Heart left ventricle (tissue), 16 donors: ENCODE results near the gene ROBO1. TPM values are rescaled to one million over a fixed set of nuclear protein-coding genes. Genes with fewer than 3 reads are reported as not detected.

Experiments
- ATAC-seq, 4 donors: fragments of 200-7000 bp; cut with Tn5 transposase; one replicate each; pipeline ENCODE4 v1.9.1; 2020 to 2022; ENCODE audit warnings: moderate library complexity in 4 of 4, mild to moderate bottlenecking in 3 of 4, moderate number of reproducible peaks in 1 of 4
- DNase-seq, 5 donors: peaks; one replicate each; pipeline ENCODE4 v3.0.0-alpha.2; 2020
- H3K27ac ChIP-seq, 12 donors: fragments of 200-600 bp; sonication (generic) in 4 of 12; one replicate each; pipeline versions ENCODE4 v1.5.0 to v1.8.0; 2016 to 2022; ENCODE audit warnings: mild to moderate bottlenecking in 2 of 12
- H3K27me3 ChIP-seq, 9 donors: fragments of 200-600 bp; sonication (generic) in 2 of 9; one replicate each; pipeline versions ENCODE4 v1.5.1 to v1.8.0; 2016 to 2022; ENCODE audit warnings: mild to moderate bottlenecking in 3 of 9
- H3K36me3 ChIP-seq, 9 donors: fragments of 200-600 bp; sonication (generic) in 2 of 9; one replicate each; pipeline versions ENCODE4 v1.5.0 to v1.8.0; 2018 to 2022; ENCODE audit warnings: mild to moderate bottlenecking in 2 of 9
- H3K4me1 ChIP-seq, 12 donors: fragments of 200-600 bp; sonication (generic) in 4 of 12; one replicate each; pipeline versions ENCODE4 v1.5.0 to v1.8.0; 2016 to 2022; ENCODE audit warnings: mild to moderate bottlenecking in 3 of 12
- H3K4me3 ChIP-seq, 12 donors: fragments of 200-600 bp; sonication (generic) in 4 of 12; one replicate each; pipeline versions ENCODE4 v1.5.0 to v1.8.0; 2017 to 2022; ENCODE audit warnings: mild to moderate bottlenecking in 9 of 12, moderate library complexity in 4 of 12
- H3K9me3 ChIP-seq, 12 donors: fragments of 200-600 bp; sonication (generic) in 4 of 12; one replicate each; pipeline versions ENCODE4 v1.5.0 to v1.8.0; 2016 to 2022; ENCODE audit warnings: mild to moderate bottlenecking in 1 of 12
- CTCF ChIP-seq, 12 donors: fragments of 200-600 bp; sonication (generic) in 4 of 12; IDR thresholded peaks; one replicate each; pipeline versions ENCODE4 v1.5.0 to v1.8.0; 2018 to 2022; ENCODE audit warnings: antibody characterized with exemption in 12 of 12, mild to moderate bottlenecking in 5 of 12
- POLR2A ChIP-seq, 2 donors: fragments of 450-650 bp; IDR thresholded peaks; one replicate each; pipeline ENCODE4 v1.6.1; 2017; ENCODE audit warnings: antibody characterized with exemption in 2 of 2, mild to moderate bottlenecking in 2 of 2, moderate library complexity in 2 of 2
- WGBS, 4 donors: extraction: QIAGEN DNeasy Blood & Tissue Kit in 2 of 4; methylation state at CpG; one replicate each; pipeline versions ENCODE4 v1.1.5 to v1.1.7; 2013 to 2018; 5-methylcytosine and 5-hydroxymethylcytosine counted together
- intact Hi-C, 10 donors: fragments of 100-400 bp; cut with DNase I; formaldehyde crosslinking; loops; one replicate each; pipeline versions ENCODE4 v1.11.1 to v1.14.2; 2022
- polyA plus RNA-seq, 2 donors: library from polyadenylated mRNA; stranded (reverse); fragments of 200-250 nt; gene quantifications; one replicate each; pipeline ENCODE4 v1.2.3, GENCODE V29; 2013
- total RNA-seq, 9 donors: library from RNA; depleted of rRNA in 2 of 9; stranded (reverse); fragments of >200 nt in 2 of 9; fragmentation: NEBNext Ultra II Directional in 3 of 9; extraction: Animal tissue kit (Norgen Biotek cat#: 25700) in 3 of 9; gene quantifications; one replicate each; pipeline versions ENCODE4 v1.1.0 to v1.2.4, GENCODE V29; 2016 to 2023
- donor health status: ischemic (EF 13 %, LVEDD 7.1; RV severe dilation, severe dysfunction).
- donor health status: healthy with polysubstance abuse.
- donor health status: DM: no; HTN: yes; CAD: no.
- donor health status: DM: no; HTN: no; CAD: no.
- donor health status: ischemic (EF 25% LVEDD 6.9; RV normal size, moderate dysfunction).
- donor health status: ischemic (EF 25% LVEDD 5.7; RV mildly dilated, moderate dysfunction).
- donor health status: healthy.
- donor health status: DM: yes; HTN: yes; CAD: no.
- donor health status: ischemic (EF 35%, LVEDD 5.7; RV mildly dilated, moderate dysfunction).
- donor health status: nonischemic (EF 11% LVEDD 7.7; RV severe dilation, severe dysfunction).
- donor health status: DM: yes; HTN: yes; CAD: no.
- donor health status: PGD.
- donor health status: ischemic (EF 29% LVEDD 5.4; RV normal size, mild dysfunction).
- donor health status: nonischemic (EF 23%, LVEDD 6.1; RV moderate dilation, normal function).

The ROBO1 gene
- total and polyA plus RNA-seq, 11 donors = 1.4 to 14.8 (median 5.7) TPM

- Histone ChIP-seq H3K36me3 (no peaks in the 10 kb centered on the region), H3K4me1 (no peaks in the 10 kb centered on the region), H3K27ac (no peak overlapping the region), H3K4me3 (no peak overlapping the region), H3K9me3 (no peaks in the 10 kb centered on the region), H3K27me3 (no peaks in the 10 kb centered on the region)
- 87 to 96% (median 94%) methylated on average over 2 of the region's 2 CpGs for WGBS, 4 donors
- ATAC-seq (no peak), DNase-seq (no peak)
- no peak for TF ChIP-seq POLR2A (IDR thresholded peaks at IDR 0.05)
- TF ChIP-seq CTCF (IDR thresholded peaks at IDR 0.05) = no peak
- intact Hi-C loops = no loop called here
Observed at GRCh38 chr3:79109754-79110153, 658.0 kb downstream of the ROBO1 start.

GRCh38 chr3:79103307-79103706, 664.5 kb downstream of the ROBO1 start:
- Histone ChIP-seq H3K27me3 (no peaks in the 10 kb centered on the region), H3K9me3 (no peaks in the 10 kb centered on the region), H3K36me3 (no peaks in the 10 kb centered on the region), H3K4me3 (no peak overlapping the region), H3K4me1 (no peaks in the 10 kb centered on the region), H3K27ac (no peak overlapping the region)
- 92 to 93% (median 93%) methylated on average over 5 of the region's 5 CpGs for WGBS, 4 donors
- DNase-seq (no peak), ATAC-seq (no peak)
- intact Hi-C loops = no loop called here
- TF ChIP-seq POLR2A (IDR thresholded peaks at IDR 0.05) (no peak), CTCF (IDR thresholded peaks at IDR 0.05) (no peak)

- no peaks in the 10 kb centered on the region for H3K4me1 ChIP-seq
- 58 to 70% (median 61%) methylated on average over 1 of the region's 1 CpG for WGBS, 4 donors
- ATAC-seq (no peak), DNase-seq (no peak)
- no peaks in the 10 kb centered on the region for H3K27me3 ChIP-seq
- H3K36me3 ChIP-seq = no peaks in the 10 kb centered on the region
- TF ChIP-seq CTCF (IDR thresholded peaks at IDR 0.05) = no peak
- no peak for TF ChIP-seq POLR2A (IDR thresholded peaks at IDR 0.05)
- no peak overlapping the region for H3K4me3 ChIP-seq
- H3K9me3 ChIP-seq = no peaks in the 10 kb centered on the region
- no peak overlapping the region for H3K27ac ChIP-seq
- intact Hi-C loops = loop anchor here in 1 of 10 donors (10.0 kb wide), 1 partner anchor 257 kb away; no protein-coding TSS in a partner anchor
Observed at GRCh38 chr3:79097964-79098660, 669.7 kb downstream of the ROBO1 start.

GRCh38 chr3:79094654-79095053, 673.1 kb downstream of the ROBO1 start:
- H3K27ac ChIP-seq = no peak overlapping the region
- H3K9me3 ChIP-seq = no peaks in the 10 kb centered on the region
- no peak overlapping the region for H3K4me3 ChIP-seq
- intact Hi-C loops = loop anchor here in 1 of 10 donors (10.0 kb wide), 1 partner anchor 260 kb away; no protein-coding TSS in a partner anchor
- no peaks in the 10 kb centered on the region for H3K27me3 ChIP-seq
- no peak for ATAC-seq
- H3K4me1 ChIP-seq = no peaks in the 10 kb centered on the region
- TF ChIP-seq CTCF (IDR thresholded peaks at IDR 0.05) (no peak), POLR2A (IDR thresholded peaks at IDR 0.05) (no peak)
- no peaks in the 10 kb centered on the region for H3K36me3 ChIP-seq
- DNase-seq = no peak
